HG03159 (cell line): ENCODE results near the gene DIAPH2.

Source experiments
- ATAC-seq: cut with Tn5 transposase; IDR thresholded peaks from one replicate; pipeline ENCODE4 v1.9.1; 2021; ENCODE audit warnings: mild to moderate bottlenecking, moderate library complexity; ENCODE audit not compliant: unreplicated experiment

Gene DIAPH2

DNA sequence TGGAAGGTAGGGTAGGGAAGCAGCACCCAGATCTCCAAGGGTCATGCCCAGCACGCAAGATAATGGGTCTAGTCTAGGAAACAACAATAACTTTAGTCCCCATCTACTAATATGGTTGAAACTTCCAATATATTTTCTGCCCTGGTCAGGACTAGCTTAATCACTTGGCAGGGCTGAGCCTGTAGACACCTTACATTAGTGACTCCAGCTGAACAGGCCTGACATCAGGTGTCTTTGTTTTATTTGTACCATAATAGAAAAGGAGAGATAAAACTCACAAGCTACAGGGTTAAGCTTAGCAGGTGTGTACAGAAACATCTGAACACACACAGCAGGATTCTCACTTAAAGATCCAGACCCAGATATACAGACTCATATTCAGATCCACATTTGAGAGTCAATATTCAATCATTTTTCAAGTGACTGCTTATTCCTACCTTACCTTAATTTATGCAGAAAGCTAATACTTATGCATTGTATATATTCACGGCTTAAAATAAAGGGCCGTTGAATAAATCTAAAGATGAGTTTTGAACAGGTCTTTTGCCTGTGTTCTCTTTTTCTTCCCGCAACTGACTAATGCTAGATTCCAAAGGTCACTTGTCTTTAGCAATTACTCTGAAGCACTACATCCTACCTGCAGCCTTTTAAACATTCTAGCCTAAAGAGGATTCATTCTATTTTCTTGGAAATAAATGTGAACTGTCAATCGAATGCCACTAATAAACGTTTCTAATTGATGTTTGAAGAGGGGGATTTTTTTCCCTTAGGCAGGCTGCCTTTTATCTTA is 944.4 kb downstream of the DIAPH2 start:
- no peak for ATAC-seq

DNA sequence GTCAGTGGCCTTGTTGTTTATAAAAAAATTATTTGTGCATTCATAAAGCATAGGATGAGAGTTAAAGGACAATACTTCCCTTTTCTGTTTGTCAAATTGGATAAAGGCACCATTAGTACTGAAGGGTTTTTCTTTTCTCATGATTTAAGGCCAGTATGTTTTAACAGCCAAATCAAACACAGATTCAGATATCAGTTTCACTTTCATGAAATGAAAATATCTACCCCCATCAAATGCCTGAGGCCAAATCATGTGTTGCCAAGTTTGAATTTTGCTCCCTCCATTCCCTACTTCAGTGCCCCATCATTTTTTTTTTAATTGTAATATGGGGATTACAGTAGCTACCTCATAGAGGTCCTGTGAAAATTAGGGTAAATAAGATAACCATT is 944.9 kb downstream of the DIAPH2 start:
- ATAC-seq = no peak

DNA sequence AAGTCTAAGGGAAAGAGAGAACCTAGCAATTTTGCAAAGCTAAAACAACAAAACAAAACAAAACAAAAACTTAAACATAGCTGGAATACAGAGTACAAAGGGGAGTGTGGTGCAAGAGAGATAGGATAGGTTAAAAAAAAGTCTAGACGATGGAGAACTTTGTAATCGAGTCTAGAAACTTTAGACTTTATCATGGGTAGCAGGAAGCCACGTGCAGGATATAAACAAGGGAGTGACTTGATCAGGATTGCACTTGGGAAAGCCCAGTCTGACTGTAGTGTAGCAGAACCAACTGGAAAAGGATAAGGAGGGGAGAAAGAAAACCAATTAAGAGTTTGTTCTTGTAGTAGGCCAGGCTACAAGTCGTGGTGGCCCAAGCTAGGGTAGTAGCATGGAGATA is 949.2 kb downstream of the DIAPH2 start:
- no peak for ATAC-seq

DNA sequence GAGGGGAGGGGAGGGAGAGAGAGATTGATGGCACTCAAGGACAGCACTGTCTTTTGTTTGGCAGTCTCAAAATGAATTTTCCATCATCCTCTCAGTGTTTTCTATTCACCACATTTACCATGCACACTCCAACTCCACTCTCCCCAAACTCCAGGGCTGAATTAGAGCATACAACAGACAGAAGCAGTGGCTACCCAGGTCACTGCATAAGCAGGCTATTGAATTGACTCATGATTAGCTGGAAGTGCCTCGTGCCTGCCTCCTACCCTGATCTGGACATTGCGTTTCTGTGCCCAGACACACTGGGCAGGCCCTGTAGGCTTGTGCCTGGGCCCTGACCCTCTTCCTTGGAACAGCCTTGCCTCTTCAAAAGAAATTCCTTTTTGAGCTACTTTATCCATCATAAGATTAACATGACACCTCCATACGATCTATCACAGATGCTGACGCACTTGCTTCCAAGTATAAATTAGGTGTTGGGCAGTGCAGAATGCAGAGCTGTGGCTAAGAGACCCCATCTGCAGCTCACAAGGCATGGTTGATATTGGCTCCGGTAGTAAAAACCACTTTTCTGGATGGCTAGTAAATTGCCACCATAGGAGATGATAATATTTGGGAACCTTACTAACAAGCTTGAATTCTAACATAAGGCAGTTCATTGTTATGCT is 952.0 kb downstream of the DIAPH2 start:
- ATAC-seq = no peak

DNA sequence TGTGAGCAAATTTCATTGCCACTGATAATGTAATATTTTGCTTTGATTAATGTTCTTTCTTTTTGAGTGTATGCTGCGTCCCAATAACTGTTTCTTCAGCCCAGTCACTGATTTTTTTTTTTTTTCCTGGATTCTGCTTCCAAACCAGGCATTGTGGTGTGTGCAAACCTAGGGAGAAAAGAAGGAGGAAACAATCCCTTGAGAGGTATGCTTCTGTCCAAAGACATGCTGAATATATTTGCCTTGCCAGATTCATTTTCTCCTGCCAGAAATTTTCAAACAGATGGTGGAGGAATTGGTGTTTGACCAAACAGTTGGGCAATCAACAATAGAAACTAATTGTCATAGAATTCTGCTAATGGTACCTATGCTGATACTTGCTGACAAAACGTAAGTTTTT is 952.6 kb downstream of the DIAPH2 start:
- ATAC-seq = no peak

DNA sequence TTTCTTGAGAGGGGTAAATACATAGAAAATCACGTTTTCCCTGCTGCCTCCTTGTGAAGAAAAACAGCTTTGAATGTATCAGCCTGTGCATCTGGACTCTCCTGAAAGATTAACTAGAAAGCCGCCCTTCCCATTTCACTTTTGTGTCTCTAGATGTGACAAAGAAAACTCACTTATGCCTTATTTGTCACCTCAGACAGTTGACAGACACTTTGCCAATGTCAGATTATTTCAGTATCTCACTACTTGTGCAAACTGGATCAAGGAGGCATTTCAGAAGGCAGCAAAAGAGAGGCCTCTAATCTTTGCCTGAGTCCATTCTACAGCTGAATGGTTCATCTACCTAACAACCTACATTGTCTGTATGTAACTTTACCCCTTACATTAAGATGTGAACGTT is 954.0 kb downstream of the DIAPH2 start:
- no peak for ATAC-seq

DNA sequence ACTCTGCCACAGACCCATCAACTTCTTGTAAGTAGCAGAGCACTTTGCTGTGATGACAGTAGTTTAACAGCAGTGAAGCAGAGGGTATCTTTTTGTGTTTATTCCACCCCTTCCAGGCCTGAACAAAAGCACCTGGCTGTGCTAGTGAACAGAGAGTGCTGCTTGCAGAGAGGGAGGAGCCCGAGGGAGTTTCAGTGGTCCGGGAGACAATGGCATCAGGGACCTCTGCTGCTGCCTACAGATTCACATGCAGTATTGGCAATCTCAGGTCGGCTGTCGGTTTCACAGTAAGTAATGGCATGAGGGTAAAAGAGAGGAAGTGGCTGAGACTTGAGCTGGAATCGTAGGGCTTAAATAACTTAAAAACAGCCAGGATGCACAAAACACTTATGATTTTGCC is 954.9 kb downstream of the DIAPH2 start:
- no peak for ATAC-seq
